ENCODE measurements around the gene BNIP1.

Gene BNIP1

DNA sequence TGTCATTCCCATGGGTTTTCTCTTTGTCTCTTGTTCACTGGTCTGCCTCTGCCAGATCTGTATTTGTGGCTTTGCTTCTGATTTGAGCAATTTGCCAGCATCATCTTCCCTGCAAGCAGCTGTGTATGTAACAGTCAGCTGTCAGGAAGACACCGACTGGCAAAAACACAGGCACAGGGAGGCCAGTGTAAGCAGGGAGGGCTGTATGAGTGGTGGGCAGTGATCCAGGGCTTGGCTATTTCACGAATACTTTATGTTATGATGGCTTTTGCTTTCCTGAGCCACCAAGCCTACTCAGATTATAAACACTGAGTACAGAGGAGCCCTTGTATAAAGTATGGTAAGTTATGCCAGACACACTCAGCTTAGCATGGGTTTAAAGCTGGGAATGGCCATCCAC is 11.6 kb downstream of the BNIP1 start:
- Mint-ChIP-seq H3K4me1 (peaks cover 27% of the 10 kb centered on the region), H3K9me3 (no peaks in the 10 kb centered on the region), H3K27ac (peak overlapping the region; percentile 62), H3K4me3 (no peak overlapping the region), H3K36me3 (ENCODE audit: low read depth) (peaks cover 40% of the 10 kb centered on the region), H3K27me3 (ENCODE audit: low read depth, poor library complexity) (peaks cover 3% of the 10 kb centered on the region)
- DNase-seq: no peak
- TF ChIP-seq, protein P1, sequence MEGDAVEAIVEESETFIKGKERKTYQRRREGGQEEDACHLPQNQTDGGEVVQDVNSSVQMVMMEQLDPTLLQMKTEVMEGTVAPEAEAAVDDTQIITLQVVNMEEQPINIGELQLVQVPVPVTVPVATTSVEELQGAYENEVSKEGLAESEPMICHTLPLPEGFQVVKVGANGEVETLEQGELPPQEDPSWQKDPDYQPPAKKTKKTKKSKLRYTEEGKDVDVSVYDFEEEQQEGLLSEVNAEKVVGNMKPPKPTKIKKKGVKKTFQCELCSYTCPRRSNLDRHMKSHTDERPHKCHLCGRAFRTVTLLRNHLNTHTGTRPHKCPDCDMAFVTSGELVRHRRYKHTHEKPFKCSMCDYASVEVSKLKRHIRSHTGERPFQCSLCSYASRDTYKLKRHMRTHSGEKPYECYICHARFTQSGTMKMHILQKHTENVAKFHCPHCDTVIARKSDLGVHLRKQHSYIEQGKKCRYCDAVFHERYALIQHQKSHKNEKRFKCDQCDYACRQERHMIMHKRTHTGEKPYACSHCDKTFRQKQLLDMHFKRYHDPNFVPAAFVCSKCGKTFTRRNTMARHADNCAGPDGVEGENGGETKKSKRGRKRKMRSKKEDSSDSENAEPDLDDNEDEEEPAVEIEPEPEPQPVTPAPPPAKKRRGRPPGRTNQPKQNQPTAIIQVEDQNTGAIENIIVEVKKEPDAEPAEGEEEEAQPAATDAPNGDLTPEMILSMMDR (IDR thresholded peaks at IDR 0.05): no peak

DNA sequence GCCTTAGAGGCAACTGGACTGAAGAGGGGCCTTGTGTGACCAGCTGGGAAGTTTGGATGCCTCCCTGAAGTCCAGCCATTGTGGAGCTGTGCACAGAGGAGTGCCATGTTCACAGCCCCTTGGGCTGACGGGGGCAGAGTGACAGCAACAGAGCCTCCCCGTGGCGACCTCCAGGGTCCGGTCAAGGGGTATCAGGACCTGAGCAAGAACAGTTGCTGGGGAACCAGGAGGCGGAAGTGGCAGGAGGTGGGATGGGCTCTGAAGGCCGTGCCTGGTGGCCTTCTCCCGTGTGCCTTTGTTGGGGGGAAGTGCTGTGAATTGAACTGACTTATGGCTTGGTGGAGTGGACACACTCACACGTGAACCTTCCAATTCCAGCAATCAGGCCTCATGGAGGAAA is 14.0 kb downstream of the BNIP1 start:
- H3K4me1 Mint-ChIP-seq: peaks cover 27% of the 10 kb centered on the region
- peak overlapping the region; percentile 78 for H3K27ac Mint-ChIP-seq
- DNase-seq: no peak
- peaks cover 3% of the 10 kb centered on the region for H3K27me3 Mint-ChIP-seq (ENCODE audit: low read depth, poor library complexity)
- H3K9me3 Mint-ChIP-seq: no peaks in the 10 kb centered on the region
- TF ChIP-seq, protein P1 (IDR thresholded peaks at IDR 0.05): no peak
- H3K4me3 Mint-ChIP-seq: no peak overlapping the region
- peaks cover 40% of the 10 kb centered on the region for H3K36me3 Mint-ChIP-seq (ENCODE audit: low read depth)

DNA sequence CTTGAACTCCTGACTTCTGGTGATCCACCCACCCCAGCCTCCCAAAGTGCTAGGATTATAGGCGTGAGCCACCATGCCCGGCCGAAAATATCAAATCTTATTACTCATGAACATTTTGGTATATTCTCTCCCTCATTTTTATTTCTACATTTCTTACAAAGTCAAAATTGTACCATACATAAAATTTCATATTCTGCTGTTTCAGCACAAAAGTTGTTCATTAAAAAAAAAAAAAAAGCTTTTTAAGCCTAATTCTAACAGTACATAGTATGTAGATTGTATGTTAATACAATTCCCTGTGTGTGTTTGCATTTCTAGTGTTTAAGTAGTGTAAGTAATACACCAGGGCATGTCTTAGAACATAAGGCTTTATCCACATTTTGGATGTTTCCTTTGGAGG is 14.9 kb downstream of the BNIP1 start:
- no peak overlapping the region for H3K27ac Mint-ChIP-seq
- TF ChIP-seq, protein P1 (IDR thresholded peaks at IDR 0.05): no peak
- no peak overlapping the region for H3K4me3 Mint-ChIP-seq
- H3K9me3 Mint-ChIP-seq: no peaks in the 10 kb centered on the region
- peaks cover 3% of the 10 kb centered on the region for H3K27me3 Mint-ChIP-seq (ENCODE audit: low read depth, poor library complexity)
- H3K36me3 Mint-ChIP-seq (ENCODE audit: low read depth): peaks cover 36% of the 10 kb centered on the region
- DNase-seq: no peak
- peaks cover 18% of the 10 kb centered on the region for H3K4me1 Mint-ChIP-seq

DNA sequence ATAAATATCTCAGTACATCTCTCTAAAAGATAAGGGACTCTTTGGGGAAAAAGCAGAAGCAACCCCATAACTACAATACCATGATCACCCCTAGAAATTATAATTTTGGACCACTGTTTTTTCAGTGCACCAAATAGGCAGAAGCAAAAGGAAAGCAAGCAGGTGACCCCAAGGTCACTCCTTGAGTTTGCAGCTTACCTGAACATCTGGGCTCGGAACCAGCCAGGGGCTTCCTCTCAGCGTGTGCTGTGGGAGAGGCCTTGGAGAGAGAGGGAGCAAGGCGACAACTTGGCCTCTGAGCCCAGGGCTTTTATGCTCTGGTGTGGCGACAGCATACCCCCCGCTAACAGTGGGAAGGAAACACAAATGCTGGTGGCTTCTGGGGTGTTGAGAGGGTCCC is 16.8 kb downstream of the BNIP1 start:
- peaks cover 30% of the 10 kb centered on the region for H3K36me3 Mint-ChIP-seq (ENCODE audit: low read depth)
- H3K27ac Mint-ChIP-seq: peak overlapping the region; percentile 80
- TF ChIP-seq, protein P1 (IDR thresholded peaks at IDR 0.05): no peak
- peaks cover 7% of the 10 kb centered on the region for H3K4me1 Mint-ChIP-seq
- H3K9me3 Mint-ChIP-seq: no peaks in the 10 kb centered on the region
- no peak overlapping the region for H3K4me3 Mint-ChIP-seq
- peaks cover 3% of the 10 kb centered on the region for H3K27me3 Mint-ChIP-seq (ENCODE audit: low read depth, poor library complexity)
- DNase-seq: no peak

DNA sequence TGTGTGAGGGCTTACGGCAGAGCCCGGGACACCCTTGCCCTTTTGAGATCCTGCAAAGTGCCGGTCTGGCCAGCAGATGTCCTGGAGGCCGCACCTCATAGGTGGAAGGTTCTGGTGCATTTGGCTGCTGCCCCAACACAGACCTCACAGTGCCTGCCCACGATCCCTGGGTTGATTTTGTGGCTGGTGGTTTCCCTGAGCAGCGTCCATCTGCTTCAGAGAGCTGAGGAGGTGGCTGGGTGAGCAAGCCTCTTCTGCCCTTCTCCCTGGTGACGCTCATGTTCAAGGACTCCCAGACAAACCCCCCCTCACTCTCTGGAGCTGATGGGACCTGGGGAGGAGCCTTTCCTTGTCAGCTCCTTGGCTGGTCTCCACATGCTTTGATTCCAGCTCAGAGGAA is 18.9 kb downstream of the BNIP1 start:
- Mint-ChIP-seq H3K36me3 (ENCODE audit: low read depth) (peaks cover 22% of the 10 kb centered on the region), H3K9me3 (no peaks in the 10 kb centered on the region), H3K27ac (peak overlapping the region; percentile 22), H3K4me3 (no peak overlapping the region), H3K27me3 (ENCODE audit: low read depth, poor library complexity) (peaks cover 2% of the 10 kb centered on the region), H3K4me1 (peaks cover 6% of the 10 kb centered on the region)
- TF ChIP-seq, protein P1 (IDR thresholded peaks at IDR 0.05): no peak
- no peak for DNase-seq

DNA sequence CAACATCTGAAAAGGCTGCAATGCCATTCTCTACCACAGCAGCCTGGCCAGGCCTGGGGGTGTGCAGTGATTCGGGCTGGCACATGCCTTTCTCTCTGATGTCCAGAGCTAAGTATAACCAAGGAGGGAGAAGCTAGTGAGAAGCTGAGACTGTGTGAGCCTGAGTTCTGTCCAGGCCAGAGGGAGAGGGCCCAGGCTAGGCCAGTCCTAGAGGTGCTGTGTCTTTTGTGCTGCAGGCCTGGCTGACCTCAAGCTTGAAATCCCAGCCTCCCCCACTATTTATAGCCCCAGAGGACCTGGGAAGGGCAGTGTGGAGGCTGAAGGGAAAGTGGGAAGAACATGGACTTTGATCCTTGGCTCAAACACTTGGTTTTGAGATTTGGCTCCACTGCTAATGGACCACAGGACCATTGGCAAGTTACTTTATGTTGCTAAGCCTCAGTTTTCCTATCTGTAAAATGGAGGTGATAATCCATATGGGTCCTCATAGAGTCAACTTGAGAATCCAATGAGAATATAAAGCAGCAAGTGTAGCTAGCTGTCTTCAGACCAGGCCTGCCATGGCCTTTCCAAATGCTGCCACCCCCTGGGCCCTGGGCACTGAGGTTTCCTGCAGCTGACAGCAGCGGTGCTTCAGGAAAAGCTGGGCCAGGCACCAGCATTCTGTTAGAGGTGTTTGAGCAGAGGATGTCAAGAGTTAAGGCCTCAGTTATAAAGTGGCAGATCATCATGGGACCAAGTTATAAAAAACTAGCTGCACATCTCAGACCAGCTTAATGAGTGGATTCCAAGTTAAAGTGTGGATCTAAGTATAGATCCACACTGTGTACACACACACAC is 21.1 kb downstream of the BNIP1 start:
- DNase-seq: no peak
- Mint-ChIP-seq H3K4me3 (no peak overlapping the region), H3K9me3 (no peaks in the 10 kb centered on the region), H3K36me3 (ENCODE audit: low read depth) (peaks cover 14% of the 10 kb centered on the region), H3K4me1 (peaks cover 6% of the 10 kb centered on the region), H3K27me3 (ENCODE audit: low read depth, poor library complexity) (peaks cover 6% of the 10 kb centered on the region), H3K27ac (no peak overlapping the region)
- TF ChIP-seq, protein P1 (IDR thresholded peaks at IDR 0.05): no peak
